ENCODE results near the gene IRF2. TPM values are rescaled to one million over a fixed set of nuclear protein-coding genes. Genes with fewer than 3 reads are reported as not detected.
A peak's percentile ranks its signal among the peaks of the same experiment; 100 is the strongest.

Gene IRF2
- total and polyA plus RNA-seq, 2 experiments from 2014 or later, result 4.0 to 12.0 TPM

- Histone ChIP-seq H3K36me3 (peaks cover 19% of the 10 kb centered on the region), H3K27me3 (no peaks in the 10 kb centered on the region), H3K27ac (no peak overlapping the region), H3K4me1 (ENCODE audit: low read depth) (no peaks in the 10 kb centered on the region), H3K9me3 (ENCODE audit: low read depth) (no peaks in the 10 kb centered on the region), H3K4me3 (no peak overlapping the region)
- TF ChIP-seq, protein P1, sequence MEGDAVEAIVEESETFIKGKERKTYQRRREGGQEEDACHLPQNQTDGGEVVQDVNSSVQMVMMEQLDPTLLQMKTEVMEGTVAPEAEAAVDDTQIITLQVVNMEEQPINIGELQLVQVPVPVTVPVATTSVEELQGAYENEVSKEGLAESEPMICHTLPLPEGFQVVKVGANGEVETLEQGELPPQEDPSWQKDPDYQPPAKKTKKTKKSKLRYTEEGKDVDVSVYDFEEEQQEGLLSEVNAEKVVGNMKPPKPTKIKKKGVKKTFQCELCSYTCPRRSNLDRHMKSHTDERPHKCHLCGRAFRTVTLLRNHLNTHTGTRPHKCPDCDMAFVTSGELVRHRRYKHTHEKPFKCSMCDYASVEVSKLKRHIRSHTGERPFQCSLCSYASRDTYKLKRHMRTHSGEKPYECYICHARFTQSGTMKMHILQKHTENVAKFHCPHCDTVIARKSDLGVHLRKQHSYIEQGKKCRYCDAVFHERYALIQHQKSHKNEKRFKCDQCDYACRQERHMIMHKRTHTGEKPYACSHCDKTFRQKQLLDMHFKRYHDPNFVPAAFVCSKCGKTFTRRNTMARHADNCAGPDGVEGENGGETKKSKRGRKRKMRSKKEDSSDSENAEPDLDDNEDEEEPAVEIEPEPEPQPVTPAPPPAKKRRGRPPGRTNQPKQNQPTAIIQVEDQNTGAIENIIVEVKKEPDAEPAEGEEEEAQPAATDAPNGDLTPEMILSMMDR (IDR thresholded peaks at IDR 0.05; ENCODE audit: low read depth, low read length), result no peak
- DNase-seq (ENCODE audit: low read depth in 1 of 2, low spot score in 1 of 2), result peak in 1 of 2 donors; percentile 67
These were observed 56.4 kb downstream of the IRF2 start for GRCh38 chr4:184417802-184418511.

DNA sequence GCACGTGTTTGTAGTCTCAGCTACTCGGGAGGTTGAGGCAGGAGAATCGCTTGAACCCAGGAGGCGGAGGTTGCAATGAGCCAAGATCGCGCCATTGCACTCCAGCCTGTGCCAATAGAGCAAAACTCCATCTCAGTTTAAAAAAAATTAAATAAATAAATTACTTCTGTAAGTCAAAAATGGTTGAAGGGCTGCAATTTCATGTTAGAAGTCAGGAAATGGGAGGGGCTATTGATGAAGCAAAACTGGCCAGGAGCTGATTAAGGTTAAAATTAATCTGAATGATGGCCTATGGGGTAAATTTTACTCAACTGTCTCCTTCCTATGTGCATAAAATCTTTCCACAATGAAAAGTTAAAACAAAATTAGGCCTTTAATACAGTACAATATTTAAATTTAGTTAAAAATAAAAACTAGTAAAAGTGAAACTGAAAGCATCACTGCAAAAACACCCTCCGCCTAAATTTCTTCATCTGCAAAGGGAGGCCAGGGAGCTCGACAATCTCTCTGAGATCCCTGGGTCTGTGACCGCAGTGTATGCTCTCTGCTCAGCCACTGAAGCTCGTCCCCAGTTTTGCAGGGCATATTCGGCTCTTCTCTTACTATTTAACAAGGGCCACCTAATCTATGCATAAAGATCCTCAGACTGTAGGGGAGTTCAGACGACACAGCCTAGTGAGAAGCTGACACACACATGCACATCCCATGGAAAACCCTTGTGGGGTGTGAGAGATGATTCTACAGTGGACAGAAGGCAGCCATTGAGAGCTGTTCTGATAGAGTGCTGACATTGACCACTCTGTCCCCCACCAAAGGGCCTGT is 57.2 kb downstream of the IRF2 start:
- H3K27ac ChIP-seq, result no peak overlapping the region

DNA sequence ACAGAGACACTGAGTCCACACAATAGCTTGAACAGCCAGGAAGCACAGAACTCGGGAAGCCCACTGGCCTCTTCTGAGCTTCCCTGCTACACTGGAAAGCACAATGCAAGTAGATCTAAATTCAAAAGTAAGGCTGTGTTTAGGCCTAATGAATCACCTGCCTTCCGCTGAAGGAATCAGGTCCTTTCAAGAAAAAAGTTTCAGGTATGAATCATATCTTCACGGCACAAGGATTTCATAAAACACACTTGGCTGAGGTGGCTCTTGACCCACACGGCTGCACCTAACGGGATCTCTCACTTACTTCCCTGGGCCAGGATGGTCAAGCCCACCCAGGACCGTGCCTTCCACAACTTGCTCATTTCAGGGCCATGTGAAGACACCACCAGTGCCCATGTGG is 59.3 kb downstream of the IRF2 start:
- TF ChIP-seq, protein P1 (IDR thresholded peaks at IDR 0.05; ENCODE audit: low read depth, low read length), result no peak
- peaks cover 19% of the 10 kb centered on the region for H3K36me3 ChIP-seq
- H3K4me3 ChIP-seq, result no peak overlapping the region
- no peaks in the 10 kb centered on the region for H3K27me3 ChIP-seq
- no peak for DNase-seq (ENCODE audit: low read depth in 1 of 2, low spot score in 1 of 2)
- H3K27ac ChIP-seq, result no peak overlapping the region
- no peaks in the 10 kb centered on the region for H3K9me3 ChIP-seq (ENCODE audit: low read depth)
- no peaks in the 10 kb centered on the region for H3K4me1 ChIP-seq (ENCODE audit: low read depth)

More for the DNA sequence above, 57.2 kb downstream of the IRF2 start:
- TF ChIP-seq, protein P1 (IDR thresholded peaks at IDR 0.05; ENCODE audit: low read depth, low read length), result no peak
- H3K36me3 ChIP-seq, result peaks cover 19% of the 10 kb centered on the region
- H3K4me3 ChIP-seq, result no peak overlapping the region
- no peaks in the 10 kb centered on the region for H3K27me3 ChIP-seq
- no peaks in the 10 kb centered on the region for H3K9me3 ChIP-seq (ENCODE audit: low read depth)
- H3K4me1 ChIP-seq (ENCODE audit: low read depth), result no peaks in the 10 kb centered on the region
- peak in 1 of 2 donors; percentile 28 for DNase-seq (ENCODE audit: low read depth in 1 of 2, low spot score in 1 of 2)

DNA sequence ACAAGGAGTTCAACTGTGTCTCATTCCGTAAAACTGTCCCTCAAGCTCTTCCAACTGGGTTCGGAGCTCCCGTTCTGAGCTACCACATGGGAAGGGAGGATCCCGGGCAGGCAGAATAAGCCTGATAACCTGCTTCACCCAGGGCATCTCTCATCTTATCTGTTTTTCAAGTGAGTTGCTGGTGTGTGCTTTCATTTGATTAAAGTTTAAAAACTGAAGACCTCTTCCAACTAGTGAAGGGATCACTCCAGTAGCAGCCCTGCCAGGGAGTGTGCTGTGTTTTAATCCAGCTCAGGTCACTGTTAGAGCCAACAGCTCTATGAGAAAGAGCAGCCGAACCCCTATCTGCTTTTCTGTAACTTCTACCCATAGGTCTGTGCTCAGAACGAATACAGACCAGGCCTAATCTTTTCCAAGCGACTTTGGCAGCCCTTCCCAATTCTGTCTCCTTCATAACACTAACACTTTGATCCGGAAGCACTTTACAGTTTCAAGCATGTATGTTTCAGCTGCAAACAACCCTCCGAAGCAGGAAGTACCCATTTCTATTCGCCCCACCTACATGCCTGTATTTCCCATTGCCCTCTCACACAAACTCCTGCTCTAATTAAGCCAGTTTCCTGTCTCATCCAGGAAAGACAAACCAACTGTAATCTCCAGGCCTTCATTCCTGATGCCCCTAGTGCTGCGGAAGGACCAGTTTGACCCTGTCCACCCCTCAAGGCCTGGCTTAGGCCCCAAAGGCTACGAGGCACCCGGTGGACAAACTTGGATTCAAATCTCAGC is 60.9 kb downstream of the IRF2 start:
- Histone ChIP-seq H3K27me3 (no peaks in the 10 kb centered on the region), H3K9me3 (ENCODE audit: low read depth) (no peaks in the 10 kb centered on the region), H3K36me3 (peaks cover 13% of the 10 kb centered on the region), H3K4me3 (no peak overlapping the region), H3K4me1 (ENCODE audit: low read depth) (no peaks in the 10 kb centered on the region), H3K27ac (peak overlapping the region; percentile 52)
- TF ChIP-seq, protein P1 (IDR thresholded peaks at IDR 0.05; ENCODE audit: low read depth, low read length), result no peak
- no peak for DNase-seq (ENCODE audit: low read depth in 1 of 2, low spot score in 1 of 2)

- Histone ChIP-seq H3K4me3 (no peak overlapping the region), H3K4me1 (ENCODE audit: low read depth) (no peaks in the 10 kb centered on the region), H3K9me3 (ENCODE audit: low read depth) (no peaks in the 10 kb centered on the region), H3K27ac (no peak overlapping the region), H3K27me3 (no peaks in the 10 kb centered on the region), H3K36me3 (no peaks in the 10 kb centered on the region)
- DNase-seq (ENCODE audit: low read depth in 1 of 2, low spot score in 1 of 2), result no peak
- TF ChIP-seq, protein P1 (IDR thresholded peaks at IDR 0.05; ENCODE audit: low read depth, low read length), result no peak
These were observed 63.6 kb downstream of the IRF2 start for GRCh38 chr4:184410748-184411147.
